H9 (cell line): Measurements from ENCODE around the gene TMCC2. TPM values are rescaled to one million over a fixed set of nuclear protein-coding genes. Genes with fewer than 3 reads are reported as not detected.
A peak's percentile ranks its signal among the peaks of the same experiment; 100 is the strongest.

Source experiments
- DNase-seq: peaks from one replicate; pipeline ENCODE4 v3.0.0-alpha.2; 2017
- H2AFZ ChIP-seq: one replicate; pipeline ENCODE4 v1.6.1; 2013; ENCODE audit warnings: mild to moderate bottlenecking, low read length, control low read depth, moderate library complexity
- H2AK5ac ChIP-seq: 2 replicates; pipeline ENCODE4 v1.6.1; 2013; ENCODE audit warnings: low read length, control low read depth, mixed read lengths; ENCODE audit not compliant: insufficient read length
- H2BK120ac ChIP-seq: one replicate; pipeline ENCODE4 v1.6.1; 2013; ENCODE audit warnings: low read depth, mild to moderate bottlenecking, low read length, control low read depth, inconsistent platforms; ENCODE audit not compliant: poor library complexity, severe bottlenecking
- H2BK12ac ChIP-seq: 2 replicates; pipeline ENCODE4 v1.6.1; 2013; ENCODE audit warnings: low read length, control low read depth, mixed read lengths, low read depth; ENCODE audit not compliant: insufficient read length
- H2BK15ac ChIP-seq: 2 replicates; pipeline ENCODE4 v1.6.1; 2013; ENCODE audit warnings: low read depth, low read length, control low read depth
- H2BK20ac ChIP-seq: one replicate; pipeline ENCODE4 v1.6.1; 2013; ENCODE audit warnings: low read depth, mild to moderate bottlenecking, low read length, control low read depth, inconsistent platforms; ENCODE audit not compliant: poor library complexity, severe bottlenecking
- H2BK5ac ChIP-seq: 2 replicates; pipeline ENCODE4 v1.6.1; 2013; ENCODE audit warnings: low read length, control low read depth, mixed read lengths; ENCODE audit not compliant: insufficient read length
- H3K14ac ChIP-seq: 2 replicates; pipeline ENCODE4 v1.6.1; 2013; ENCODE audit warnings: low read length, control low read depth; ENCODE audit not compliant: insufficient read depth
- H3K18ac ChIP-seq: 2 replicates; pipeline ENCODE4 v1.6.1; 2013; ENCODE audit warnings: low read depth, mild to moderate bottlenecking, mixed read lengths, low read length, control low read depth; ENCODE audit not compliant: insufficient read length
- H3K23ac ChIP-seq: 2 replicates; pipeline ENCODE4 v1.6.1; 2013; ENCODE audit warnings: low read length, control low read depth, mixed read lengths, low read depth; ENCODE audit not compliant: insufficient read length
- H3K23me2 ChIP-seq: 2 replicates; pipeline ENCODE4 v1.6.1; 2013; ENCODE audit warnings: low read depth, mild to moderate bottlenecking, mixed read lengths, low read length, control low read depth; ENCODE audit not compliant: insufficient read length, poor library complexity, severe bottlenecking
- H3K27ac ChIP-seq: 2 replicates; pipeline ENCODE4 v1.5.1; 2013; ENCODE audit warnings: low read length, control low read depth, mixed read lengths, low read depth; ENCODE audit not compliant: insufficient read length
- H3K27me3 ChIP-seq: 2 replicates; pipeline ENCODE4 v1.6.1; 2013; ENCODE audit warnings: low read length, control low read depth, inconsistent platforms; ENCODE audit not compliant: insufficient read depth
- H3K4ac ChIP-seq: 2 replicates; pipeline ENCODE4 v1.6.1; 2013; ENCODE audit warnings: low read depth, mild to moderate bottlenecking, control low read depth, inconsistent platforms, low read length, moderate library complexity
- H3K4me1 ChIP-seq: 2 replicates; pipeline ENCODE4 v1.6.1; 2013; ENCODE audit warnings: low read length, control low read depth, inconsistent platforms; ENCODE audit not compliant: insufficient read depth
- H3K4me2 ChIP-seq: 2 replicates; pipeline ENCODE4 v1.6.1; 2013; ENCODE audit warnings: low read length, control low read depth, mixed read lengths; ENCODE audit not compliant: insufficient read length, insufficient read depth
- H3K56ac ChIP-seq: 2 replicates; pipeline ENCODE4 v1.6.1; 2013; ENCODE audit warnings: low read depth, mild to moderate bottlenecking, mixed read lengths, low read length, control low read depth; ENCODE audit not compliant: insufficient read length
- H3K79me1 ChIP-seq: 2 replicates; pipeline ENCODE4 v1.6.1; 2013; ENCODE audit warnings: low read depth, mild to moderate bottlenecking, moderate library complexity, low read length, control low read depth, inconsistent platforms; ENCODE audit not compliant: insufficient read depth, poor library complexity, severe bottlenecking
- H3K79me2 ChIP-seq: 2 replicates; pipeline ENCODE4 v1.6.1; 2013; ENCODE audit warnings: low read length, control low read depth, inconsistent platforms; ENCODE audit not compliant: insufficient read depth
- H3K9ac ChIP-seq: 2 replicates; pipeline ENCODE4 v1.6.1; 2013; ENCODE audit warnings: low read length, control low read depth, mixed read lengths; ENCODE audit not compliant: insufficient read length; ENCODE audit errors: extremely low read depth
- H3K9me3 ChIP-seq: one replicate; pipeline ENCODE4 v1.6.1; 2013; ENCODE audit warnings: low read depth, low read length, inconsistent platforms; ENCODE audit not compliant: control insufficient read depth
- H3T11ph ChIP-seq: one replicate; pipeline ENCODE4 v1.6.1; 2013; ENCODE audit warnings: mild to moderate bottlenecking, low read length, control low read depth, inconsistent platforms
- H4K20me1 ChIP-seq: one replicate; pipeline ENCODE4 v1.6.1; 2013; ENCODE audit not compliant: control insufficient read depth, insufficient read length, insufficient read depth
- H4K5ac ChIP-seq: 2 replicates; pipeline ENCODE4 v1.6.1; 2013; ENCODE audit warnings: low read depth, mild to moderate bottlenecking, mixed read lengths, low read length, control low read depth; ENCODE audit not compliant: insufficient read length
- H4K8ac ChIP-seq: replicated peaks from 2 replicates; pipeline ENCODE4 v1.6.1; 2013; ENCODE audit warnings: low read length, control low read depth, mixed read lengths, low read depth; ENCODE audit not compliant: insufficient read length
- H4K91ac ChIP-seq: 2 replicates; pipeline ENCODE4 v1.6.1; 2013; ENCODE audit warnings: low read depth, mild to moderate bottlenecking, moderate library complexity, mixed read lengths, low read length, control low read depth; ENCODE audit not compliant: insufficient read length
- H3K27ac Mint-ChIP-seq, 3 experiments: 2 replicates in 2 of 3; 3 replicates in 1 of 3; pipeline ENCODE4 v1.8.0; 2020 to 2021; ENCODE audit warnings: mixed read lengths in 3 of 3, mild to moderate bottlenecking in 1 of 3, moderate library complexity in 1 of 3
- H3K27me3 Mint-ChIP-seq: 2 replicates; pipeline ENCODE4 v1.8.0; 2021; ENCODE audit warnings: low read depth, mild to moderate bottlenecking, moderate library complexity, mixed read lengths
- H3K36me3 Mint-ChIP-seq, 3 experiments: 2 replicates in 2 of 3; 3 replicates in 1 of 3; pipeline ENCODE4 v1.8.0; 2020 to 2021; ENCODE audit warnings: low read depth in 3 of 3, mixed read lengths in 3 of 3; ENCODE audit not compliant: insufficient read depth in 1 of 3
- H3K4me1 Mint-ChIP-seq, 2 experiments: 2 replicates each; pipeline ENCODE4 v1.8.0; 2020; ENCODE audit warnings: mixed read lengths in 2 of 2
- H3K4me3 Mint-ChIP-seq, 2 experiments: 2 replicates in 1 of 2; 3 replicates in 1 of 2; pipeline ENCODE4 v1.8.0; 2020 to 2021; ENCODE audit warnings: mild to moderate bottlenecking in 2 of 2, mixed read lengths in 2 of 2, moderate library complexity in 1 of 2
- H3K9me3 Mint-ChIP-seq, 2 experiments: 2 replicates in 1 of 2; 3 replicates in 1 of 2; pipeline ENCODE4 v1.8.0; 2020; ENCODE audit warnings: mild to moderate bottlenecking in 2 of 2, mixed read lengths in 2 of 2, moderate library complexity in 1 of 2
- WGBS: extraction: QIAGEN DNeasy Blood & Tissue Kit; methylation state at CpG from one replicate; pipeline ENCODE4 v1.1.7; 2013; ENCODE audit warnings: missing lambda C conversion rate, low lambda C conversion rate, mixed read lengths; ENCODE audit not compliant: insufficient read length; ENCODE audit errors: extremely low coverage; 5-methylcytosine and 5-hydroxymethylcytosine counted together
- total RNA-seq: library from RNA; stranded (reverse); gene quantifications from 2 replicates; pipeline ENCODE4 v1.2.1, GENCODE V29; 2021
- TF ChIP-seq, protein P1 (sequence below): fragments of 200-600 bp; sonication (generic); conservative IDR thresholded peaks from 3 replicates; pipeline ENCODE4 v1.8.0; 2021; ENCODE audit warnings: antibody characterized with exemption, mild to moderate bottlenecking

The TMCC2 gene
- total RNA-seq, 1 experiment from 2014 or later, result 11.7 TPM

DNA sequence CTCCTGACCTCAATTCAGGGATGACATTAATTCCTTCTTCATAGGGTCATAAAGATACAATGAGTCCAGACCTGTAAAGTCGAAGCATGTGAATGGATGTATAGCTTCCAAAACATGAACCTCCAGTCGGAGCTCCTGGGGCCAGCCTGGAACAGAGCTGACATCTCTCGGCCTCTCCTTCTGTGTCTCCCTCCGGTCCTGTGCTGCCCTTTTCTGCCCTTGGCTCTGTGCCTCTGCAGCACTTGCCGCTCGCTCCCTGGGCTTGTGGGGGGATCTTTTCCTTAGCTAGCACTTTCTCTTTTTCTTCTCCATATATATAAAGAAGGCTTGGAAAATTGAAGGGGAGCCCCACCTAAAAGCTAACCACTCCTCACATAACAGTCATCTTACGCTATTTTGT lies 42.5 kb downstream of the TMCC2 start:
- no peak overlapping the region for H3K27ac ChIP-seq
- no peak overlapping the region for H3K4me2 ChIP-seq
- no peak overlapping the region for H3K14ac ChIP-seq
- no peak overlapping the region for H3T11ph ChIP-seq
- no peaks in the 10 kb centered on the region for H3K79me2 ChIP-seq
- H3K4me1 ChIP-seq, result peaks cover 3% of the 10 kb centered on the region; the same call in 1 of the 2 replicates
- no peak overlapping the region for H4K91ac ChIP-seq
- H2BK120ac ChIP-seq, result no peak overlapping the region
- Mint-ChIP-seq H3K27ac (peak overlapping the region in 1 of 3 experiments; percentile 27; a peak in 1 of 7 replicates), H3K27me3 (no peaks in the 10 kb centered on the region; the same call in 1 of the 2 replicates), H3K4me1 (peaks cover 30 to 47% of the 10 kb centered on the region in 2 experiments), H3K4me3 (no peak overlapping the region; a peak in 1 of 5 replicates), H3K36me3 (peaks cover 1 to 21% (median 16%) of the 10 kb centered on the region in 3 experiments), H3K9me3 (no peaks in the 10 kb centered on the region; a peak in 1 of 5 replicates)
- H2AFZ ChIP-seq, result no peak overlapping the region
- no peak overlapping the region for H4K8ac ChIP-seq
- no peak overlapping the region for H3K18ac ChIP-seq
- H2AK5ac ChIP-seq, result no peak overlapping the region
- H2BK5ac ChIP-seq, result no peak overlapping the region
- H3K9me3 ChIP-seq, result no peaks in the 10 kb centered on the region
- H2BK15ac ChIP-seq, result no peak overlapping the region
- no peak overlapping the region for H3K56ac ChIP-seq
- TF ChIP-seq, protein P1, sequence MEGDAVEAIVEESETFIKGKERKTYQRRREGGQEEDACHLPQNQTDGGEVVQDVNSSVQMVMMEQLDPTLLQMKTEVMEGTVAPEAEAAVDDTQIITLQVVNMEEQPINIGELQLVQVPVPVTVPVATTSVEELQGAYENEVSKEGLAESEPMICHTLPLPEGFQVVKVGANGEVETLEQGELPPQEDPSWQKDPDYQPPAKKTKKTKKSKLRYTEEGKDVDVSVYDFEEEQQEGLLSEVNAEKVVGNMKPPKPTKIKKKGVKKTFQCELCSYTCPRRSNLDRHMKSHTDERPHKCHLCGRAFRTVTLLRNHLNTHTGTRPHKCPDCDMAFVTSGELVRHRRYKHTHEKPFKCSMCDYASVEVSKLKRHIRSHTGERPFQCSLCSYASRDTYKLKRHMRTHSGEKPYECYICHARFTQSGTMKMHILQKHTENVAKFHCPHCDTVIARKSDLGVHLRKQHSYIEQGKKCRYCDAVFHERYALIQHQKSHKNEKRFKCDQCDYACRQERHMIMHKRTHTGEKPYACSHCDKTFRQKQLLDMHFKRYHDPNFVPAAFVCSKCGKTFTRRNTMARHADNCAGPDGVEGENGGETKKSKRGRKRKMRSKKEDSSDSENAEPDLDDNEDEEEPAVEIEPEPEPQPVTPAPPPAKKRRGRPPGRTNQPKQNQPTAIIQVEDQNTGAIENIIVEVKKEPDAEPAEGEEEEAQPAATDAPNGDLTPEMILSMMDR, result no peak
- WGBS, result no CpG with 5 or more reads among the region's 7 CpGs
- H2BK20ac ChIP-seq, result no peak overlapping the region
- no peak overlapping the region for H3K4ac ChIP-seq
- H3K9ac ChIP-seq, result no peak overlapping the region
- peaks cover 2% of the 10 kb centered on the region for H4K20me1 ChIP-seq
- no peak overlapping the region for H4K5ac ChIP-seq
- no peak for DNase-seq
- H3K27me3 ChIP-seq, result no peaks in the 10 kb centered on the region
- H3K23me2 ChIP-seq, result no peaks in the 10 kb centered on the region
- H3K23ac ChIP-seq, result no peak overlapping the region
- H3K79me1 ChIP-seq, result no peaks in the 10 kb centered on the region
- H2BK12ac ChIP-seq, result no peak overlapping the region
